HCT116 (cell line): Measurements from ENCODE around the gene EXOC4. TPM values are rescaled to one million over a fixed set of nuclear protein-coding genes. Genes with fewer than 3 reads are reported as not detected.

Source experiments
- ATAC-seq: fragments of 200-7000 bp; cut with Tn5 transposase; 2 replicates; pipeline ENCODE4 v1.9.1; 2020; ENCODE audit warnings: mild to moderate bottlenecking, moderate library complexity
- BruUV-seq: library from RNA; stranded (reverse); fragments of 400-500 nt; replicated peaks from 2 replicates; lab custom pipeline; 2021; lab: Mats Ljungman, UMichigan
- CTCF ChIA-PET: fragments of 300-600 bp; sonication (Branson Sonifier 250); formaldehyde crosslinking; loops from one replicate; lab custom pipeline; 2021; ENCODE audit warnings: antibody characterized with exemption; lab: Charles Lee
- POLR2A ChIA-PET: fragments of 300-600, 350-600 bp; sonication (Branson Sonifier 250); formaldehyde crosslinking; loops from one replicate; lab custom pipeline; 2021; ENCODE audit warnings: antibody characterized with exemption; lab: Charles Lee
- RAD21 ChIA-PET, 2 experiments: fragments of 300-600 bp; sonication (Branson Sonifier 250); formaldehyde crosslinking; loops; one replicate each; lab custom pipeline; 2023; ENCODE audit warnings: low total read pairs in 2 of 2; ENCODE audit not compliant: uncharacterized antibody in 2 of 2, unreplicated experiment in 2 of 2, low non-redundant PET in 1 of 2; lab: Charles Lee
- DNase-seq: peaks from one replicate; pipeline ENCODE4 v3.0.0-alpha.2; 2010; ENCODE audit warnings: low read depth, low spot score
- H2AFZ ChIP-seq: fragments of 200-600 bp; shearing (Covaris generic), sonication (generic); 2 replicates; pipeline ENCODE4 v1.6.1; 2017; ENCODE audit warnings: low read depth, mixed run types, mixed read lengths, antibody characterized with exemption, low read length; ENCODE audit not compliant: poor library complexity, severe bottlenecking
- H3K27ac ChIP-seq: 2 replicates; pipeline ENCODE4 v1.5.1; 2012; ENCODE audit warnings: low read depth, low read length
- H3K27me3 ChIP-seq: fragments of 200-600 bp; sonication (generic); 2 replicates; pipeline ENCODE4 v1.6.1; 2016; ENCODE audit warnings: mixed run types, low read length, mixed read lengths; ENCODE audit not compliant: insufficient read depth
- H3K36me3 ChIP-seq, 2 experiments: fragments of 200-500 bp in 1 of 2; fragments of 200-600 bp in 1 of 2; sonication (Bioruptor generic) in 1 of 2; sonication (generic) in 1 of 2; 2 replicates each; pipeline versions ENCODE4 v1.5.1 to v1.6.1; 2014 to 2016; ENCODE audit warnings: low read length in 2 of 2, inconsistent platforms in 1 of 2, mixed read lengths in 1 of 2, mixed run types in 1 of 2; ENCODE audit not compliant: insufficient read depth in 2 of 2, control insufficient read depth in 1 of 2
- H3K4me1 ChIP-seq, 2 experiments: fragments of 200-600 bp in 1 of 2; sonication (generic) in 1 of 2; 2 replicates each; pipeline versions ENCODE4 v1.5.1 to v1.6.1; 2012 to 2017; ENCODE audit warnings: low read length in 2 of 2, inconsistent platforms in 1 of 2, mild to moderate bottlenecking in 1 of 2, mixed read lengths in 1 of 2, mixed run types in 1 of 2, moderate library complexity in 1 of 2; ENCODE audit not compliant: insufficient read depth in 2 of 2, control insufficient read depth in 1 of 2
- H3K4me2 ChIP-seq: fragments of 200-600 bp; sonication (generic); 2 replicates; pipeline ENCODE4 v1.6.1; 2017; ENCODE audit warnings: mixed run types, low read length, mixed read lengths
- H3K4me3 ChIP-seq, 2 experiments: fragments of 200-600 bp in 1 of 2; sonication (generic) in 1 of 2; replicated peaks in 1 of 2; 2 replicates each; pipeline ENCODE4 v1.5.1; 2011 to 2016; ENCODE audit warnings: low read length in 2 of 2, control low read depth in 1 of 2, low read depth in 1 of 2, mild to moderate bottlenecking in 1 of 2, mixed read lengths in 1 of 2, mixed run types in 1 of 2
- H3K79me2 ChIP-seq: fragments of 200-600 bp; sonication (generic); 2 replicates; pipeline ENCODE4 v1.6.1; 2017; ENCODE audit warnings: mild to moderate bottlenecking, mixed run types, low read length, moderate library complexity, mixed read lengths; ENCODE audit not compliant: insufficient read depth
- H3K9ac ChIP-seq: fragments of 200-600 bp; sonication (generic); 2 replicates; pipeline ENCODE4 v1.6.1; 2016; ENCODE audit warnings: low read length, mixed read lengths
- H3K9me2 ChIP-seq: fragments of 200-600 bp; sonication (generic), shearing (Covaris generic); 2 replicates; pipeline ENCODE4 v1.6.1; 2017; ENCODE audit warnings: mixed run types, mild to moderate bottlenecking, moderate library complexity; ENCODE audit not compliant: insufficient read depth
- H3K9me3 ChIP-seq, 2 experiments: fragments of 200-500 bp in 1 of 2; fragments of 200-600 bp in 1 of 2; sonication (Bioruptor generic) in 1 of 2; sonication (generic) in 1 of 2; 2 replicates each; pipeline ENCODE4 v1.6.1; 2014 to 2017; ENCODE audit warnings: low read length in 2 of 2, mixed read lengths in 2 of 2, inconsistent platforms in 1 of 2, low read depth in 1 of 2, mild to moderate bottlenecking in 1 of 2, mixed run types in 1 of 2, moderate library complexity in 1 of 2; ENCODE audit not compliant: control insufficient read depth in 1 of 2, insufficient read depth in 1 of 2
- H4K20me1 ChIP-seq: fragments of 200-600 bp; sonication (generic), shearing (Covaris generic); 2 replicates; pipeline ENCODE4 v1.6.1; 2017; ENCODE audit warnings: mixed run types, mild to moderate bottlenecking, moderate library complexity; ENCODE audit not compliant: insufficient read depth
- ATF3 ChIP-seq: IDR thresholded peaks from 2 replicates; pipeline ENCODE4 v1.6.1; 2012
- FOSL1 ChIP-seq: IDR thresholded peaks from 2 replicates; pipeline ENCODE4 v1.6.1; 2012; ENCODE audit warnings: low read depth
- JUND ChIP-seq: IDR thresholded peaks from 2 replicates; pipeline ENCODE4 v1.6.1; 2012
- POLR2A ChIP-seq: IDR thresholded peaks from 2 replicates; pipeline ENCODE4 v1.7.0; 2011; ENCODE audit warnings: borderline replicate concordance; ENCODE audit not compliant: insufficient read depth, insufficient read length; ENCODE audit errors: extremely low read depth
- SIN3A ChIP-seq: IDR thresholded peaks from 2 replicates; pipeline ENCODE4 v1.6.1; 2012; ENCODE audit warnings: low read depth
- YY1 ChIP-seq: IDR thresholded peaks from 2 replicates; pipeline ENCODE4 v1.6.1; 2011; ENCODE audit warnings: low read length, low read depth, moderate library complexity, mild to moderate bottlenecking; ENCODE audit not compliant: insufficient replicate concordance; ENCODE audit errors: extremely low read depth
- ZBTB33 ChIP-seq: IDR thresholded peaks from 2 replicates; pipeline ENCODE4 v1.6.1; 2011; ENCODE audit warnings: mild to moderate bottlenecking, low read length, moderate library complexity; ENCODE audit not compliant: insufficient replicate concordance; ENCODE audit errors: extremely low read depth
- ZFX ChIP-seq: fragments of 450-650 bp; IDR thresholded peaks from 2 replicates; pipeline ENCODE4 v1.6.1; 2017
- ZNF274 ChIP-seq: fragments of 200-500 bp; sonication (Bioruptor generic); IDR thresholded peaks from 2 replicates; pipeline ENCODE4 v1.6.1; 2014; ENCODE audit warnings: mild to moderate bottlenecking, low read depth, low read length, inconsistent platforms
- intact Hi-C: fragments of 100-400 bp; cut with micrococcal nuclease; formaldehyde crosslinking; loops from 2 replicates; pipeline ENCODE4 v1.10.0; 2022
- total RNA-seq: library from RNA; stranded (reverse); gene quantifications from one replicate; pipeline ENCODE4 v1.2.1, GENCODE V29; 2021; ENCODE audit not compliant: unreplicated experiment
- TF ChIP-seq, protein P1 (sequence below): IDR thresholded peaks from 2 replicates; pipeline ENCODE4 v1.6.1; 2012; ENCODE audit warnings: low read depth

Gene EXOC4
- total RNA-seq, 1 experiment from 2014 or later: 40.3 TPM

DNA sequence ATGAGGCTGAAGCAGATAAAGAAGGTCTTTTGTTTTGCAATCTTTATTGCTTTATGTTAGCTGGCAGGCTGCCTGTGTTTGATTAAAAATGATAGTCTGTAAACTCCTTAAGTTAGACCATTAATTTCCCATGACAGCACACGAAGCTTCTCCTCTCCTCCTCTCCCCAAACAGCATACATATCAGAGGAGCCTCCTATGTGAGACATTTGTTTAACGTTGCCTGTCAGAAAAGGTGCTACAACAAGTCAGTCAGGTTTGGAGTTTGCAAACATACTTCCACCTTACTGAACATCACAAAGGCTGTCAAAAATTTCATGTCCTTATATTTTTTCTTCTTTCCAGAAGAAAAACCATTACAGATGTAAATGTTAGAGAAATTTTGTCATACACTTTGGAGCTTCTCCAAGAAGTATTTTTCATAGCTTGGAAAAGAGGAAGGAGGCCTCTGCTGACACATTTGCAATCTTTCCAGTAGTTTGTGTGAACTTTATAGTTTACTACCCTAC, 393.1 kb downstream of the EXOC4 start:
- intact Hi-C loops: no loop called here
- RAD21 ChIA-PET: no interaction called here
- no peaks in the 10 kb centered on the region for H3K9me2 ChIP-seq
- no TSS peak for BruUV-seq
- H3K27ac ChIP-seq: no peak overlapping the region
- no peak overlapping the region for H2AFZ ChIP-seq
- no peaks in the 10 kb centered on the region for H3K9me3 ChIP-seq
- no peak for DNase-seq
- no peak overlapping the region for H3K4me2 ChIP-seq
- no peak overlapping the region for H3K9ac ChIP-seq
- no peaks in the 10 kb centered on the region for H3K27me3 ChIP-seq
- no peaks in the 10 kb centered on the region for H4K20me1 ChIP-seq
- ATAC-seq: no peak
- no peaks in the 10 kb centered on the region for H3K4me1 ChIP-seq
- TF ChIP-seq ZFX: no peak
- no peak for TF ChIP-seq FOSL1
- TF ChIP-seq JUND: no peak
- no peak for TF ChIP-seq ZNF274
- CTCF ChIA-PET: no interaction called here
- no peaks in the 10 kb centered on the region for H3K79me2 ChIP-seq
- no peak overlapping the region for H3K4me3 ChIP-seq
- POLR2A ChIA-PET: no interaction called here
- no peaks in the 10 kb centered on the region for H3K36me3 ChIP-seq

- no peaks in the 10 kb centered on the region for H4K20me1 ChIP-seq
- H3K4me1 ChIP-seq: no peaks in the 10 kb centered on the region
- H3K4me2 ChIP-seq: no peak overlapping the region
- ChIA-PET POLR2A (no interaction called here), CTCF (no interaction called here), RAD21 (no interaction called here)
- no peak overlapping the region for H2AFZ ChIP-seq
- no peak overlapping the region for H3K27ac ChIP-seq
- ATAC-seq: no peak
- H3K4me3 ChIP-seq: no peak overlapping the region
- no peaks in the 10 kb centered on the region for H3K36me3 ChIP-seq
- no peaks in the 10 kb centered on the region for H3K9me2 ChIP-seq
- H3K27me3 ChIP-seq: no peaks in the 10 kb centered on the region
- DNase-seq: no peak
- no peak overlapping the region for H3K9ac ChIP-seq
- BruUV-seq: no TSS peak
- no peaks in the 10 kb centered on the region for H3K79me2 ChIP-seq
- no peaks in the 10 kb centered on the region for H3K9me3 ChIP-seq
- intact Hi-C loops: no loop called here
- TF ChIP-seq, protein P1, sequence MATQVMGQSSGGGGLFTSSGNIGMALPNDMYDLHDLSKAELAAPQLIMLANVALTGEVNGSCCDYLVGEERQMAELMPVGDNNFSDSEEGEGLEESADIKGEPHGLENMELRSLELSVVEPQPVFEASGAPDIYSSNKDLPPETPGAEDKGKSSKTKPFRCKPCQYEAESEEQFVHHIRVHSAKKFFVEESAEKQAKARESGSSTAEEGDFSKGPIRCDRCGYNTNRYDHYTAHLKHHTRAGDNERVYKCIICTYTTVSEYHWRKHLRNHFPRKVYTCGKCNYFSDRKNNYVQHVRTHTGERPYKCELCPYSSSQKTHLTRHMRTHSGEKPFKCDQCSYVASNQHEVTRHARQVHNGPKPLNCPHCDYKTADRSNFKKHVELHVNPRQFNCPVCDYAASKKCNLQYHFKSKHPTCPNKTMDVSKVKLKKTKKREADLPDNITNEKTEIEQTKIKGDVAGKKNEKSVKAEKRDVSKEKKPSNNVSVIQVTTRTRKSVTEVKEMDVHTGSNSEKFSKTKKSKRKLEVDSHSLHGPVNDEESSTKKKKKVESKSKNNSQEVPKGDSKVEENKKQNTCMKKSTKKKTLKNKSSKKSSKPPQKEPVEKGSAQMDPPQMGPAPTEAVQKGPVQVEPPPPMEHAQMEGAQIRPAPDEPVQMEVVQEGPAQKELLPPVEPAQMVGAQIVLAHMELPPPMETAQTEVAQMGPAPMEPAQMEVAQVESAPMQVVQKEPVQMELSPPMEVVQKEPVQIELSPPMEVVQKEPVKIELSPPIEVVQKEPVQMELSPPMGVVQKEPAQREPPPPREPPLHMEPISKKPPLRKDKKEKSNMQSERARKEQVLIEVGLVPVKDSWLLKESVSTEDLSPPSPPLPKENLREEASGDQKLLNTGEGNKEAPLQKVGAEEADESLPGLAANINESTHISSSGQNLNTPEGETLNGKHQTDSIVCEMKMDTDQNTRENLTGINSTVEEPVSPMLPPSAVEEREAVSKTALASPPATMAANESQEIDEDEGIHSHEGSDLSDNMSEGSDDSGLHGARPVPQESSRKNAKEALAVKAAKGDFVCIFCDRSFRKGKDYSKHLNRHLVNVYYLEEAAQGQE: no peak
- TF ChIP-seq POLR2A (no peak), ZBTB33 (no peak), SIN3A (no peak), ATF3 (no peak), YY1 (no peak)
These were observed 393.8 kb downstream of the EXOC4 start for GRCh38 chr7:133646472-133647315.
